ENCODE results near the gene TSHZ2. TPM values are rescaled to one million over a fixed set of nuclear protein-coding genes. Genes with fewer than 3 reads are reported as not detected.

Gene TSHZ2
- total RNA-seq, 1 experiment from 2014 or later: 0.07 TPM

DNA sequence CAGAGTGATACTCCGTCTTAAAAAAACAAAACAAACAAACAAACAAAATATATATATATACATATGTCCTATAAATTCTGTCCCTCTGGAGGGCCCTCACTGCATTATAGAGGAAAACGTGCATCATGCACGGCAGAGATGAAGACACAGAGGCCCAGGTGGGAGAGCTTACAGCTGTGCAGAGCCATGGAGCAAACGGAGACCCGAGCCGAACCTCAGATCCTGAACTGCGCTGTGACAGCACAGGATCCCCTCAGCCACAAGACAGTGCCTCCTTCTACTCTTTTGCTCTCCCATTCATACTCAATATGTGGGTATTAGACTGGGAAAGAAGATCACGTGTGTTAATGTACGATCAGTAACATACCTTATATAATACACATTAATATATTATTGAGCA, 539.9 kb downstream of the TSHZ2 start:
- H3K27ac ChIP-seq (ENCODE audit: low read depth, low read length): no peak overlapping the region
- H3K27me3 ChIP-seq (ENCODE audit: insufficient read depth, low read length): no peaks in the 10 kb centered on the region
- no peaks in the 10 kb centered on the region for H3K36me3 ChIP-seq (ENCODE audit: control insufficient read depth in 1 of 2, insufficient read depth in 2 of 2, low read length in 2 of 2)
- H3K4me3 ChIP-seq (replicated peaks in 1 of 2; ENCODE audit: low read depth in 1 of 2, low read length in 2 of 2): no peak overlapping the region
- H3K4me1 ChIP-seq (ENCODE audit: control insufficient read depth in 1 of 2, insufficient read depth in 2 of 2, low read length in 2 of 2): 0 out of 4 replicates have a peak, but pooled peaks cover 0 to 3% of the 10 kb centered on the region in 2 experiments
- no peak overlapping the region for H3K4me2 ChIP-seq (ENCODE audit: low read length)
- CTCF ChIA-PET: no interaction called here
- H3K79me2 ChIP-seq (ENCODE audit: insufficient read depth, low read length): no peaks in the 10 kb centered on the region
- no TSS peak for BruUV-seq (replicated peaks)
- TF ChIP-seq TCF7L2 (IDR thresholded peaks at IDR 0.05; ENCODE audit: borderline replicate concordance, extremely low read depth, insufficient read depth, insufficient read length) (no peak), EGR1 (IDR thresholded peaks at IDR 0.05; ENCODE audit: low read depth) (no peak), CEBPB (IDR thresholded peaks at IDR 0.05; ENCODE audit: low read depth) (no peak), ELF1 (IDR thresholded peaks at IDR 0.05; ENCODE audit: borderline replicate concordance, low read depth) (no peak), JUND (IDR thresholded peaks at IDR 0.05) (no peak), POLR2AphosphoS5 (IDR thresholded peaks at IDR 0.05; ENCODE audit: low read depth, low read length) (no peak), CBX3 (IDR thresholded peaks at IDR 0.05; ENCODE audit: low read depth) (no peak), SIN3A (IDR thresholded peaks at IDR 0.05; ENCODE audit: low read depth) (no peak), RAD21 (IDR thresholded peaks at IDR 0.05; ENCODE audit: low read depth) (no peak), EZH2 (IDR thresholded peaks at IDR 0.05) (no peak), ZNF274 (IDR thresholded peaks at IDR 0.05; ENCODE audit: low read depth, low read length) (no peak), POLR2A (IDR thresholded peaks at IDR 0.05; ENCODE audit: borderline replicate concordance, extremely low read depth, insufficient read depth, insufficient read length) (no peak), YY1 (IDR thresholded peaks at IDR 0.05; ENCODE audit: extremely low read depth, insufficient replicate concordance, low read depth, low read length) (no peak), SP1 (IDR thresholded peaks at IDR 0.05; ENCODE audit: low read depth) (no peak)
- TF ChIP-seq, protein P1, sequence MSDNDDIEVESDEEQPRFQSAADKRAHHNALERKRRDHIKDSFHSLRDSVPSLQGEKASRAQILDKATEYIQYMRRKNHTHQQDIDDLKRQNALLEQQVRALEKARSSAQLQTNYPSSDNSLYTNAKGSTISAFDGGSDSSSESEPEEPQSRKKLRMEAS (IDR thresholded peaks at IDR 0.05): no peak
- TF ChIP-seq, protein P2, sequence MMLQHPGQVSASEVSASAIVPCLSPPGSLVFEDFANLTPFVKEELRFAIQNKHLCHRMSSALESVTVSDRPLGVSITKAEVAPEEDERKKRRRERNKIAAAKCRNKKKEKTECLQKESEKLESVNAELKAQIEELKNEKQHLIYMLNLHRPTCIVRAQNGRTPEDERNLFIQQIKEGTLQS (IDR thresholded peaks at IDR 0.05): no peak
- TF ChIP-seq, protein P3, sequence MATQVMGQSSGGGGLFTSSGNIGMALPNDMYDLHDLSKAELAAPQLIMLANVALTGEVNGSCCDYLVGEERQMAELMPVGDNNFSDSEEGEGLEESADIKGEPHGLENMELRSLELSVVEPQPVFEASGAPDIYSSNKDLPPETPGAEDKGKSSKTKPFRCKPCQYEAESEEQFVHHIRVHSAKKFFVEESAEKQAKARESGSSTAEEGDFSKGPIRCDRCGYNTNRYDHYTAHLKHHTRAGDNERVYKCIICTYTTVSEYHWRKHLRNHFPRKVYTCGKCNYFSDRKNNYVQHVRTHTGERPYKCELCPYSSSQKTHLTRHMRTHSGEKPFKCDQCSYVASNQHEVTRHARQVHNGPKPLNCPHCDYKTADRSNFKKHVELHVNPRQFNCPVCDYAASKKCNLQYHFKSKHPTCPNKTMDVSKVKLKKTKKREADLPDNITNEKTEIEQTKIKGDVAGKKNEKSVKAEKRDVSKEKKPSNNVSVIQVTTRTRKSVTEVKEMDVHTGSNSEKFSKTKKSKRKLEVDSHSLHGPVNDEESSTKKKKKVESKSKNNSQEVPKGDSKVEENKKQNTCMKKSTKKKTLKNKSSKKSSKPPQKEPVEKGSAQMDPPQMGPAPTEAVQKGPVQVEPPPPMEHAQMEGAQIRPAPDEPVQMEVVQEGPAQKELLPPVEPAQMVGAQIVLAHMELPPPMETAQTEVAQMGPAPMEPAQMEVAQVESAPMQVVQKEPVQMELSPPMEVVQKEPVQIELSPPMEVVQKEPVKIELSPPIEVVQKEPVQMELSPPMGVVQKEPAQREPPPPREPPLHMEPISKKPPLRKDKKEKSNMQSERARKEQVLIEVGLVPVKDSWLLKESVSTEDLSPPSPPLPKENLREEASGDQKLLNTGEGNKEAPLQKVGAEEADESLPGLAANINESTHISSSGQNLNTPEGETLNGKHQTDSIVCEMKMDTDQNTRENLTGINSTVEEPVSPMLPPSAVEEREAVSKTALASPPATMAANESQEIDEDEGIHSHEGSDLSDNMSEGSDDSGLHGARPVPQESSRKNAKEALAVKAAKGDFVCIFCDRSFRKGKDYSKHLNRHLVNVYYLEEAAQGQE (IDR thresholded peaks at IDR 0.05; ENCODE audit: low read depth): no peak
- TF ChIP-seq, protein P4, sequence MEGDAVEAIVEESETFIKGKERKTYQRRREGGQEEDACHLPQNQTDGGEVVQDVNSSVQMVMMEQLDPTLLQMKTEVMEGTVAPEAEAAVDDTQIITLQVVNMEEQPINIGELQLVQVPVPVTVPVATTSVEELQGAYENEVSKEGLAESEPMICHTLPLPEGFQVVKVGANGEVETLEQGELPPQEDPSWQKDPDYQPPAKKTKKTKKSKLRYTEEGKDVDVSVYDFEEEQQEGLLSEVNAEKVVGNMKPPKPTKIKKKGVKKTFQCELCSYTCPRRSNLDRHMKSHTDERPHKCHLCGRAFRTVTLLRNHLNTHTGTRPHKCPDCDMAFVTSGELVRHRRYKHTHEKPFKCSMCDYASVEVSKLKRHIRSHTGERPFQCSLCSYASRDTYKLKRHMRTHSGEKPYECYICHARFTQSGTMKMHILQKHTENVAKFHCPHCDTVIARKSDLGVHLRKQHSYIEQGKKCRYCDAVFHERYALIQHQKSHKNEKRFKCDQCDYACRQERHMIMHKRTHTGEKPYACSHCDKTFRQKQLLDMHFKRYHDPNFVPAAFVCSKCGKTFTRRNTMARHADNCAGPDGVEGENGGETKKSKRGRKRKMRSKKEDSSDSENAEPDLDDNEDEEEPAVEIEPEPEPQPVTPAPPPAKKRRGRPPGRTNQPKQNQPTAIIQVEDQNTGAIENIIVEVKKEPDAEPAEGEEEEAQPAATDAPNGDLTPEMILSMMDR (IDR thresholded peaks at IDR 0.05 in 2 of 3, conservative IDR thresholded peaks at IDR 0.05 in 1 of 3; ENCODE audit: borderline replicate concordance in 1 of 3, insufficient read depth in 1 of 3, low read depth in 2 of 3, low read length in 2 of 3): no peak
- no peak for DNase-seq (ENCODE audit: low read depth, low spot score)
- intact Hi-C loops (cut with micrococcal nuclease): no loop called here
- H3K9me2 ChIP-seq (ENCODE audit: insufficient read depth): no peaks in the 10 kb centered on the region
- RAD21 ChIA-PET (ENCODE audit: low non-redundant PET in 1 of 2, low total read pairs in 2 of 2, uncharacterized antibody in 2 of 2, unreplicated experiment in 2 of 2): no interaction called here
- no peak overlapping the region for H2AFZ ChIP-seq (ENCODE audit: low read depth, low read length, poor library complexity, severe bottlenecking)
- no peak overlapping the region for H3K9ac ChIP-seq (ENCODE audit: low read length)
- no peak for ATAC-seq
- no peaks in the 10 kb centered on the region for H3K9me3 ChIP-seq (ENCODE audit: control insufficient read depth in 1 of 2, insufficient read depth in 1 of 2, low read depth in 1 of 2, low read length in 2 of 2)
- POLR2A ChIA-PET: no interaction called here
- H4K20me1 ChIP-seq (ENCODE audit: insufficient read depth): no peaks in the 10 kb centered on the region

Measured in HCT116 (cell line).